ENCODE data around the gene JAKMIP2.
A peak's percentile ranks its signal among the peaks of the same experiment; 100 is the strongest.

- TF ChIP-seq, protein P1, sequence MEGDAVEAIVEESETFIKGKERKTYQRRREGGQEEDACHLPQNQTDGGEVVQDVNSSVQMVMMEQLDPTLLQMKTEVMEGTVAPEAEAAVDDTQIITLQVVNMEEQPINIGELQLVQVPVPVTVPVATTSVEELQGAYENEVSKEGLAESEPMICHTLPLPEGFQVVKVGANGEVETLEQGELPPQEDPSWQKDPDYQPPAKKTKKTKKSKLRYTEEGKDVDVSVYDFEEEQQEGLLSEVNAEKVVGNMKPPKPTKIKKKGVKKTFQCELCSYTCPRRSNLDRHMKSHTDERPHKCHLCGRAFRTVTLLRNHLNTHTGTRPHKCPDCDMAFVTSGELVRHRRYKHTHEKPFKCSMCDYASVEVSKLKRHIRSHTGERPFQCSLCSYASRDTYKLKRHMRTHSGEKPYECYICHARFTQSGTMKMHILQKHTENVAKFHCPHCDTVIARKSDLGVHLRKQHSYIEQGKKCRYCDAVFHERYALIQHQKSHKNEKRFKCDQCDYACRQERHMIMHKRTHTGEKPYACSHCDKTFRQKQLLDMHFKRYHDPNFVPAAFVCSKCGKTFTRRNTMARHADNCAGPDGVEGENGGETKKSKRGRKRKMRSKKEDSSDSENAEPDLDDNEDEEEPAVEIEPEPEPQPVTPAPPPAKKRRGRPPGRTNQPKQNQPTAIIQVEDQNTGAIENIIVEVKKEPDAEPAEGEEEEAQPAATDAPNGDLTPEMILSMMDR (IDR thresholded peaks at IDR 0.05 in 8 of 11, conservative IDR thresholded peaks at IDR 0.05 in 3 of 11), result peak in 10 of 11 experiments; percentile 32 to 79 (median 66)
- TF ChIP-seq POLR2AphosphoS5 (IDR thresholded peaks at IDR 0.05), result no peak
Observed at GRCh38 chr5:147576646-147577535, 205.6 kb downstream of the JAKMIP2 start.

Measured in spleen (tissue), 7 donors.